Esophagus muscularis mucosa (tissue), 4 donors: ENCODE measurements around the gene MMUT.

Experiments used
- CTCF ChIP-seq, 3 experiments: fragments of 200-600 bp in 2 of 3; fragments of 450-650 bp in 1 of 3; sonication (generic) in 2 of 3; IDR thresholded peaks; one replicate each; pipeline ENCODE4 v1.5.1; 2017 to 2019; ENCODE audit warnings: antibody characterized with exemption in 3 of 3, mild to moderate bottlenecking in 2 of 3, moderate library complexity in 1 of 3
- EP300 ChIP-seq: sonication (generic); formaldehyde crosslinking; IDR thresholded peaks from one replicate; pipeline ENCODE4 v1.6.1; 2017; ENCODE audit warnings: antibody characterized with exemption
- POLR2A ChIP-seq: fragments of 450-650 bp; IDR thresholded peaks from one replicate; pipeline ENCODE4 v1.6.1; 2017; ENCODE audit warnings: antibody characterized with exemption, moderate library complexity, mild to moderate bottlenecking, low read depth
- POLR2AphosphoS5 ChIP-seq, 2 donors: sonication (generic); formaldehyde crosslinking; IDR thresholded peaks; one replicate each; pipeline ENCODE4 v1.6.1; 2017; ENCODE audit warnings: antibody characterized with exemption in 2 of 2

GRCh38 chr6:49497304-49497703, 34.3 kb upstream of the MMUT start:
- TF ChIP-seq EP300: no peak
- TF ChIP-seq POLR2A: no peak
- TF ChIP-seq CTCF (IDR thresholded peaks at IDR 0.05): no peak
- TF ChIP-seq POLR2AphosphoS5 (IDR thresholded peaks at IDR 0.05): no peak
